Right ventricle myocardium inferior (tissue), 1 donor: ENCODE measurements around the gene ZNF451. TPM values are rescaled to one million over a fixed set of nuclear protein-coding genes. Genes with fewer than 3 reads are reported as not detected.

ENCODE experiments used
- ATAC-seq: fragments of 200-7000 bp; cut with Tn5 transposase; one replicate; pipeline ENCODE4 v1.9.1; 2020; ENCODE audit warnings: mild to moderate bottlenecking, moderate library complexity
- DNase-seq: peaks from one replicate; pipeline ENCODE4 v3.0.0; 2021; ENCODE audit errors: missing footprints
- intact Hi-C: fragments of 100-400 bp; cut with DNase I; formaldehyde crosslinking; loops from one replicate; pipeline ENCODE4 v1.11.0; 2022
- total RNA-seq: library from RNA; stranded (reverse); fragmentation: NEBNext Ultra II Directional; extraction: Animal tissue kit (Norgen Biotek cat#: 25700); gene quantifications from one replicate; pipeline ENCODE4 v1.2.1, GENCODE V29; 2021
- donor health status: DM: no; HTN: yes; CAD: no; lungs with severe emphysema.

The ZNF451 gene
- total RNA-seq, 1 donor from 2014 or later: 19.0 TPM

GRCh38 chr6:57177545-57178265, 87.7 kb downstream of the ZNF451 start:
- ATAC-seq: peak; percentile 86
- intact Hi-C loops: no loop called here
- DNase-seq: peak; percentile 65

GRCh38 chr6:57180596-57180995, 90.6 kb downstream of the ZNF451 start:
- ATAC-seq (no peak), DNase-seq (no peak)
- intact Hi-C loops: no loop called here

- no peak for DNase-seq
- intact Hi-C loops: no loop called here
Measured at GRCh38 chr6:57182017-57182432, 92.0 kb downstream of the ZNF451 start.

GRCh38 chr6:57183336-57183735, 93.3 kb downstream of the ZNF451 start:
- ATAC-seq: no peak
- intact Hi-C loops: no loop called here
- DNase-seq: no peak

More at GRCh38 chr6:57182017-57182432, 92.0 kb downstream of the ZNF451 start:
- ATAC-seq: no peak

- ATAC-seq: no peak
- intact Hi-C loops: no loop called here
- DNase-seq: no peak
Measured at GRCh38 chr6:57190140-57190539, 100.2 kb downstream of the ZNF451 start.

GRCh38 chr6:57193177-57193576, 103.2 kb downstream of the ZNF451 start:
- ATAC-seq (peak; percentile 76), DNase-seq (no peak)
- intact Hi-C loops: no loop called here

- no peak for DNase-seq
- intact Hi-C loops: no loop called here
- ATAC-seq: peak; percentile 70
Measured at GRCh38 chr6:57195457-57195856, 105.5 kb downstream of the ZNF451 start.

GRCh38 chr6:57198926-57199636, 109.1 kb downstream of the ZNF451 start:
- intact Hi-C loops: no loop called here
- no peak for DNase-seq
- peak; percentile 16 for ATAC-seq

- ATAC-seq: no peak
- intact Hi-C loops: no loop called here
- no peak for DNase-seq
Measured at GRCh38 chr6:57201718-57202117, 111.7 kb downstream of the ZNF451 start.

- intact Hi-C loops: no loop called here
- no peak for DNase-seq
- no peak for ATAC-seq
Measured at GRCh38 chr6:57205550-57206328, 115.8 kb downstream of the ZNF451 start.

GRCh38 chr6:57207141-57207540, 117.2 kb downstream of the ZNF451 start:
- DNase-seq (no peak), ATAC-seq (no peak)
- intact Hi-C loops: no loop called here

GRCh38 chr6:57207872-57208271, 117.9 kb downstream of the ZNF451 start:
- intact Hi-C loops: no loop called here
- DNase-seq: no peak

GRCh38 chr6:57209030-57209429, 119.0 kb downstream of the ZNF451 start:
- no peak for ATAC-seq
- intact Hi-C loops: no loop called here
- DNase-seq: no peak

More at GRCh38 chr6:57207872-57208271, 117.9 kb downstream of the ZNF451 start:
- no peak for ATAC-seq

GRCh38 chr6:57210060-57210459, 120.1 kb downstream of the ZNF451 start:
- no peak for DNase-seq
- ATAC-seq: no peak
- intact Hi-C loops: no loop called here

GRCh38 chr6:57215260-57215659, 125.3 kb downstream of the ZNF451 start:
- DNase-seq (no peak), ATAC-seq (no peak)
- intact Hi-C loops: no loop called here

GRCh38 chr6:57216235-57217101, 126.5 kb downstream of the ZNF451 start:
- intact Hi-C loops: no loop called here
- no peak for ATAC-seq
- DNase-seq: no peak

- intact Hi-C loops: no loop called here
- no peak for ATAC-seq
- DNase-seq: no peak
Measured at GRCh38 chr6:57217270-57217669, 127.3 kb downstream of the ZNF451 start.
